Right forelimb (tissue), 1 donor: ENCODE measurements around the gene RAB3IL1.
A peak's percentile ranks its signal among the peaks of the same experiment; 100 is the strongest.
"Not testable (repeated sequence)": the region's sequence is repeated elsewhere in the genome, so short reads cannot be mapped to it uniquely, and the experiment has no call there.

Source experiments
- DNase-seq: peaks from one replicate; pipeline ENCODE4 v3.0.0-alpha.2; 2018

RAB3IL1 gene

DNA sequence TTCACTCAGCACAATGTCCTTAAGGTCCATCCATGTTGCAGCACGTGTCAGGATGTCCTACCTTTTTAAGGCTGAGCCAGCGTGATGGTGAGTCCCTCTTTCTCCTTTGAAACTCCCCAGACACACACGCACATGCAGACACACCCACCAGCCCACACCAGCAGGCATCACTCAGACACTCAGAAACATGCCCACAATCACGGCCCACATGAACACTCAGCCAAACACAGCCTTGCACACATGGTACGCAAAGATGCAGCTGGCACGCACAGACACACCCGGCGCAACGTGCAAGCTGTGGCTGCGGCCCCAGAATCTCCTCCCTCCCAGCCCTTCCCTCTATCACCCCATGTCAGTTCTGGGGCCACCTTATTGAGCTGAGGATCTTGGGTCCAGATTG lies 34.0 kb downstream of the RAB3IL1 start:
- DNase-seq = no peak

DNA sequence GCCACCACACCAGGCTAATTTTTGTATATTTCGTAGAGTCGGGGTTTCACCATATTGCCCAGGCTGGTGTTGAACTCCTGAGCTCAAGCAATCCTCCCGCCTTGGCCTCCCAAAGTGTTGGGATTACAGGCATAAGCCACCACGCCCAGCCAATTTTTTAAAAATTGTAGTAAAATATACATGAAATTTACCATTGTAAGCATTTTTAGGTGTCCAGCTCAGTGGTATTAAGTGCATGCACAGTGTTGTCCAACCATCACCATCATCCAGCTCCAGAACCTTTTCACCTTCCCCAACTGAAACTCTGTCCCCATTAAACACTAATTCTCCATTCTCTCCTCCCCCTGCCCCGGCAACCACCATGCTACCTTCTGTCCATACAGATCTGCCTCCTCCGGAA lies 34.5 kb downstream of the RAB3IL1 start:
- DNase-seq = no peak

DNA sequence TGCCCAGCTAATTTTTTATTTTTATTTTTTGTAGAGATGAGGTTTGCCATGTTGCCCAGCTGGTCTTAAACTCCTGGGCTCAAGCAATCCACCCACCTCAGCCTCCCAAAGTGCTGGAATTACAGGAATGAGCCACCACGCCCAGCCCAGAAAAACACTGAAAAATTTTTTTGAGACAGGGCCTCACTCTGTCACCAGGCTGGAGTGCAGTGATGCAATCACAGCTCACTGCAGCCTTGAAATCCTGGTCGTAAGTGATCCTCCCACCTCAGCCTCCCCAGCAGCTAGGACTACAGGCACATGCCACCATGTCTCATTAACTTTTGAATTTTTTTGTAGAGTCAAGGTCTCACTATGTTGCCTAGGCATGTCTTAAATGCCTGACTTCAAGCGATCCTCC lies 35.1 kb downstream of the RAB3IL1 start:
- DNase-seq = not testable (repeated sequence)

DNA sequence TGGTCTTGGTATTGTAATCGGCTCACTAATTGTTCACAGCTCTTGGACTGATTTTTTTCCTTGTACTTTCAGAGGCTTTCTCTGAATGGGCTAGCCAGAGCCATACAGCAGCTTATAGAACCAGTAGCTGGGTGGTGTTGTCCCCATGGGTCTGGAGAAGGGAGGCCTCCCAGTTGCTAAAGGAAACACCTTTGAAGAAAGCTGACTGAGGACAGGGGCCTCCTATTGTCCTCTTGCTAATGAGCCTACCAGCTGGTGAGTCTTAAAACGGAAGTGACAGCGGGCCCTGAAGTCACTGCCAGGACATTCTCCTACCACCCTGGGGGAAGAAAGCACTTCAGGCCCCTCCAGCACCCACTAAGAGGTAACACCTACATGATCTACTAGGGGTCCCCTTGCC lies 36.0 kb downstream of the RAB3IL1 start:
- no peak for DNase-seq

DNA sequence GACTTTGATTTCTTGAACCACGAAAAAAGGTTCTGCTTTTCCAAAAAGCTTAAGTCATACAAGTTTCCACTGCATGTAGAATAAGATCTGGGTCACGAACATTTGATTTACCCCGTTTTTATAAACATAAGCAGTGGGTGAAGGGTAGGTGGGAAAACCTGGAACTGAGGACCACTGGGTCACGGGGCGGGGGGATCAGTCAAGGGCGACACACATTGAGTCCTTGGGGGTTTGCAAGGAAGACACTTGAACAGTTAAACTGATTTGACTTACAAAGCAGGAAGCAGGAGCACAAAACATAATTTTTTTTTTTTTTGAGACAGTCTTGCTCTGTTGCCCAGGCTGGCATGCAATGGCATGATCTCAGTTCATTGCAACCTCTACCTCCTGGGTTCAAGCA lies 36.9 kb downstream of the RAB3IL1 start:
- no peak for DNase-seq

DNA sequence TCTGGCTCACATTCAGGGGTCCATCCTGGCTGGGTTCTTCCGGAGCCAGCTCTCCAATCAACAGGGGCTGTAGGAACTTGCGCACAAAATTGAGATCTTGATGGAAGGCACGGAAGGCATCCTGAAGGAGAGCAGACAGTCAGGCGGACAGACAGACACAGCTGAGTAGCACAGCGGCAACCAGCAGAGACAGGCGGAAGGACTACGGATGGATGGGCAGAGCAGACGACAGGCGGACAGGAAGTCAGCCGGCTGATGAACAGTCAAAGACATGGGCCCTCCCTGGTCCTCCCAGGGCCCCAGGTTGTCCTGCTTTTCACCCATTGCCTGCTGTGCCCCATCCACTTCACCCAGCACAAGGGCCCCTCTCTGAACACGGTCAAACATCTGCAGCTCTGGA lies 37.3 kb downstream of the RAB3IL1 start:
- DNase-seq = no peak

DNA sequence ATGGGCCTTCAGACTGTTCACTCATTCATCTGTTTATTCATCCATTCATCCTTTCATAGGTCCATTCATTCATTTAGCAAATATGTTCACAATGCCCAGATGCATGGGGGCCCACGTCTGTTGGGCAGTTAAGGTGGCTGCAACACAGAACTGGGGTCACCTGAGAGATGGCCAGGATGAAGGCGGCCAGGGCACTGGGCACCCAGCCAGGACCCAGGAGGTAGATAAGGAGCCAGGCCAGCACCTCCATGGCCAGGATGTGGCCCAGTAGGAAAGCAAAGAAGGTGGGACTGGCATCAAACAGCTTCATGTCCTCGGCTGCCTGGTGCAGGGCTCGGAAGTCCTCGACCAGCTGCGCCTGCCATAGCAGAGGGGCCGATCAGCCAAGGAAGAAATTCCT lies 38.2 kb downstream of the RAB3IL1 start:
- no peak for DNase-seq

DNA sequence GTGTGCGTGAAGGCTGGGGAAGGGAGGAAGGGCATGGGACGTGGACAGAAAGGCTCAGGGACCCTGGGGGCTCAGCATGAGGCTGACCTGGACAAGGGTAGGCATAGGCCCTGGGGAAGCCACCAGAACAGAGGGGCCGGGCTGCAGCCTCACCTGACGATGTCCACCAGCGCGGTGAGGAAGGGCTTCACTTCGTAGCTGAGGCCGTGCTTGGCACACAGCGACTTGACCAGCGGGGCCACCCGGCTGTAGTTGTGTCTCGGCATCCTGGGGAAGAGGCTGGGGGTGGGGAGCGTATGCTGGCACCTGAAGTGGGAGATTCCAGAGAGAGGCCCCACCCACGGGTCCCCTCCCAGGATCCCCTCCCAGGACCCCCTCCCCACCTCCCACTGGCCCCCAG lies 41.7 kb downstream of the RAB3IL1 start:
- no peak for DNase-seq

DNA sequence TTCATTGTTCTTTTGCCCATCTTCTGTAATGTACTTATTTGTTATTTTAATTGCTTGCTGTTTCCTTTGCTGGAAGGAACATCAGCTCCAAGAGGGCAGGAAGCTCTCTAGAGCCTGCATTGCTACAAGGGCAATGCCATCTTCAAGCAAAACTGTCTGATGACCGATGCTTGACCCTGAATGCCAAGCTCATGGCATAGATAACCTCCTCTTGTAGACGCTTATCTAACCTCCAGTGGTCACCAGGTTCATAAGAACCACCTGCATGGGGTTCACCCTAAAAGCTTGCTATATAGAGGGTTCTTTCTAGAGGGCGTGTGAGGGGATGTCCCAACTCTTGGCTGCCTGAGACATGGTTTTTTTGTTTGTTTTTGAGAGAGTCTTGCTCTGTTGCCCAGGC lies 42.5 kb downstream of the RAB3IL1 start:
- DNase-seq = no peak

DNA sequence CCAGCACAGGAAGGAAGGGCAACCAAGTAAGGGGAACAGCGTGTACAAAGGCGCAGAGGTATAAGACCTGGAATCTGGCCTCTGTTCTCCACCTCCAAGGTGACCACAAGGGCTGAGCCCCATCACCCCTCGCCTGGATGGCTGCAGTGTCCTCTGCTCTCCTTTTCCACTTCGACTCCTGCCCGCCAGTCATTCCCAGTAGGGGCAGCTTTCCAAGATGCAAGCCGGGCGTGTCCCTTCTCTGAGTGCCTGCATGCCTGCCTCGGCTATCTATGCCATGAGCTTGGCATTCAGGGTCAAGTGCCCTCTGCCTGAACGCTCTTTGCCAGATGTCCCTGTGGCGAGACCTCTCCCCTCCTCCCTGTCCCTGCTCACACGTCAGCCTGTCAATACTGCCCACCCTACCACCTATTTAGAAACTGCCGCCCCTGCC lies 43.0 kb downstream of the RAB3IL1 start:
- DNase-seq = no peak

DNA sequence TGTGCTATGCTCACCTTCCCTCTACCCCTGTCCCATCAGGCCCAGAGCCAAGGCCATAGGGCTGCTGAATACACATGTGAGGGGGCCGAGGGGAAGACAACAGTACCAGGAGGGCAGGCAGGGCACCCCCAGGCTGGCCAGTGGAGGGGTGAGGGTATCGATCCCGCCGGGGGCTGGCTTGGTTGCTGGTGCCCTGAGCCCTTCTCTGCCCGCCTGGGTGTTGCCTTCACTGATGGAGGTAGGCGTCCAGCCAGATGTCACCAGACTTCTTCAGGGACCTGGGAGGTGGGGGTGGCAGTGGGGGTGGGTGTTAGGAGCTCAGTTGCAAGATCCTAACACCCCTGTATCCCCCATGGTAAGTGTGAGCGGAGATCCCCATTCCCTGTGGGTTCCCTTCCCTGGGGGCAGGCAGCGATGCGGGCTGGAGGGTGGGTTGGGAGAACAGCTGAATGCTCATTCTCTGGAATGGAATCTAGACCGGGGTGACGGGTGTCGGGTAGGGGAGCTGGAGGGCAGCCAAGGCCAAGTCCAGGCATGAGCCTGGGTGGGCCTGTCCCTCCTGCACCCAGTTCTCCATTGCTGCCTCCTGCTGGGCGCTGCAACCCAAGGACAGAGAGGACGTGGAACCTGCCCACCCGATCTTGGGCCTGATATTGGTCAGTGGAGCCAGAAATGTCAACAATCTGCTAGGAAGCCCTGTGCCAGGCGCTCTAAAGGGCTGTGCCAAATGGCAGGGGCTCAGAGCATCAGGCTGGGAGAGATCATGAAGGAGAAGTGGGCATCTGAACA lies 43.6 kb downstream of the RAB3IL1 start:
- no peak for DNase-seq

DNA sequence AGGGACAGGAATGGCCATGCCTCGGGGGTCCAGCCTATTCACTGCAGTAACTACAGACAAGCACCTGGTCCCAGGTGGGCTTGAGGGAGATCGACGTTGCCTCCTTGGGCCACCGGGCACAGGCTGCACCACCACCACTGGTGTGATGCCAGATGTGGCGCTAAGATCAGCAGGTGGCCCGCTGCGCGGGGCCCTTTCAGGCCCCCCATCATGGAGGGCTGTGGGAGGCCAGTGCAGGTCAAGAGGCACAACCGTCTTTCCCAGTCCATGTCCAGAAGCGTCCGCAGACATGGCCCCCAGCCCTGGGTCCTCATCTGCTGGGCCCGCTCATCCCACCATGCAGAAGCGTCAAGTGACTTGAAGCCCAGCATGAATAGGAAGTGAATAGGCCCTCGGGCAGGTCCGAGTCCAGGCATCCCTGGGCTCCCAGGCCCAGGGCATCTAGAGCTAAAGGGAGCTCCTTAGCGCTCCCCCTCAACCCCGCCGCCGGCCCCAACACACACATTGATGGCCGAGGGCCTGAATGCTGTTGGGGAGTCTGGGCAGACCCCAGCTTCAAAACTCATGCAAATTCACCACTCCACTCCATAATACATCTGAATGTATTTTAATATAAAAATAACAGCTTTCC lies 44.3 kb downstream of the RAB3IL1 start:
- no peak for DNase-seq

DNA sequence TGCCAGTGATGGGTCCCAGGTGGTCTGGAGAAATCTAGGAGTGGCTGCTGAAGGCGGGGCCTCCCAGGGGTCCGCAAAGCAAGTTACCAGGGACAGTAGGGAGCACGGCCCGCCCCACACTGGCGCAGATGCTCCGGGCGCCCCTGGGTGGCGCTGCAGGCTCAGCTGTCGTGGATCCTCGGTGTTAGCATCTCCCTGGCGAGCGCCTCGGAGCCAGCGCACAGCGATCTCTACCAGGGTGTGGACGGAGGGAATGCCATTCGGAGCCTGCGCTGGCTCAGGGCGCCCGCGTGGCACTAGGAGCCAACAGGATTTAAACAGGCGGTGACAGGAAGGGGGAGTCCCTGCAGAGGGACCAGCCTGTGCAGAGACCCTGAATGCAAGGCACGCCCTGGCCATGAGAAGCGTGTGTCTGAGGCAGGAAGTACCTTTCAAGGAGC lies 46.2 kb downstream of the RAB3IL1 start:
- DNase-seq = peak; percentile 88

DNA sequence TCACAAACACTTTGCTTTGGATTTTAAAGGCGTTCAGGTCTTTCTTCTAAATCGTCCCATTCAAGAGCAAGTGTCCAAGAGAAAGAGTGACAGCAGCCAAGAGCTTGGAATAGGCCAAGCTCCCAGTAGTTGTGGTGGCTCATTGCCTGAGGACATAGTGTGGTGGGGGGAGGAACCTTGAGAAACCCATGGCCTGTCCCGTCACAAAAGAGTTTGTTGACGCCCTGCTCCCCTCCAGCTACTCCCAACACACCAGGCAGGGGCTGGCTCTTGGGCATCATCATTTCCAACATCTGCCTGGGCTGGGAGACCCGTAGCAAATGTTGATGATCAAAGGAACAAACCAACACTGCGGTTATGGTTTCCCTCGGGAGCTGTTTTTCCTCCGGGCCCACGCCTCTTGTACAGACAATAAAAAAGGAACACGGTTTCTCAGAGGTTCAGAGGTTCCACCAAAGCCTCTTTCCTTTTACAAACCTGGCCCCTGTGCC lies 46.8 kb downstream of the RAB3IL1 start:
- DNase-seq = no peak

DNA sequence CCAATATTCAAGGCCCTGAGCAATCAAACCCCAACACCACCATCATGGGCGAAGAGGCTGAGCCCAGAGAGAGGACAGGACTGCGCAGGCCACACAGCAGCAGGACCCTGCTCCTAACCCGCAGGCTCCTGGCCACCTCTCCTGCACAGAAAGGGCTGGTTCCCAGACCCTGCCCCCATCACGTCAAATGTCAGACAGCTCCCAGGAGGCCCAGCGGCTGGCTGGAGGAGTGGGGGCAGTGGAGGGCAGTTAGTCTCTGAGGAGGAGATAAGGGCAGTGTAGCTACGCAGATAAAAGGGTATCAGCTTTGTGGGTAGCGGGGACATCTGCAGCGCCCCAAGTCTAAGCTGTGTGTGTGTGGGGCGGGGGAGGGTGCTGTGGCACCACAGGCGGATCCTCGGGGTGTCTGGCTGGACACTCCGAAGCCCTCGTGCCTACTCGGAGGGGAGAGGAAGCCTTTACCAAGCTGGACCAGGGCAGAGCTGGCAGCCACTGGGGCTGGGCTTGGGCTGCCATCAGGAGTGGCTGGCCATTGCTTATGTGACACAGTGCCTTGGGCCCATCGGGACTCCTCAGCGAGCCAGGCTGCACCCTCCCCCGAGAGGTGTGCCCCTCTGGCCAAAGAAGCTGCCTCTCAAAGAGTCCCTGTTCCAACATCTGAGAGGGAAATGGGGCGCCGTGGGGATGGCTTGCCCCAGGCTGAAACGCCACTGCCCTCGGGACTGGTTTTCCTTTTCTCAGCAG lies 47.5 kb downstream of the RAB3IL1 start:
- DNase-seq = no peak

DNA sequence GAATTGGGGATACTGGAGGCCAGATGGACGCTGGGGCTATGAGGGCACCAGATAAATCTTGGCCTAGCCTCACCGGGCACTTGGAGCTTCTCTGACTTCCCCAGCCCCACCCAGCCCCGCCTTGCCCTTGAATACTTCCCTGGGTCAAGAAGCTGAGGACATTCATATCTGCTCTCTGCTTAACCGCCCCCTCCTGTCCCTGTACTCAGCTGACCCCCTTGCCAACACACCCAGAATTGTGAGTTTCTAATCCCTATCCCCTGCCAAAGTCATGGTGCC lies 48.0 kb downstream of the RAB3IL1 start:
- no peak for DNase-seq

DNA sequence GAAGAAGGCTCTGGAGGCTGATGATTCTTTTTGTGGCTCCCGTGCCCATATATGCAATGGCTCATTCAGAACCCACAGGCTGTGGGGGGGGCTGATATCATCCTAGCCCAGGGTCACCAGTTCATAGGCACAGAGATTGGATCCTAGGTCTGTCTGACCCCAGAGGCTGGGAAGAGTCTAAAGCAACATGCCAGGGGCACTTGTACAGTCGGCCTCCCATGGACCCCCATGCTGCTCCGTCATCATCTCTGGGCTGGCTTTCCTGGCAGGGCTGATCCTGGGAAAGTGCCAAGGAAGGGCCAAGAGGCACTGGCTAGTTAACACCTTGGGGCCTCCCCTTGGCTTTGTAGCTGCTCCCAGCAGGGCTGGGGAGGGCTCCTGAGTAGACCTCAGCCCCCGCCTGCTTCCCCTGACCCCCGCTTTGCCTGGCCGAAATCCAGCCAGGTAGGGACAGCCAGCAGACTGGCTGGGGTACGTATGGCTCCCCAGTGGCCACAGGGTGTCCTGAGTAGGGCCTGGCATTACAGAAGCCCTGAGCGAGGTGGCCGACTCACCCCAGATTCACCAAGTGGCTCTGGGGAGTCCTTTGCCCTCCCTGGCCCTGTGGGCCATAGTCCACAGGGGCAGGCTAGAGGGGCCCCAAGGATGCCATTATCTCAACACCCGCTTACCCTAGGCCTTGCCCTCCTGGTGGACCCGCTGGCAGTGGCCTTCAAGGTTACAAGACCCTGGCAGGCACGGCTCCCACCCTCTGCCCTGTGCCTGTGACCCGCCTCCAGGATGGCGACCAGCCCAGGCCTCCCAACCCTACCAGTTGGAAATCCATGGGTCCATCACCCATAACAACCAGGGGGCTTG lies 48.6 kb downstream of the RAB3IL1 start:
- DNase-seq = no peak

DNA sequence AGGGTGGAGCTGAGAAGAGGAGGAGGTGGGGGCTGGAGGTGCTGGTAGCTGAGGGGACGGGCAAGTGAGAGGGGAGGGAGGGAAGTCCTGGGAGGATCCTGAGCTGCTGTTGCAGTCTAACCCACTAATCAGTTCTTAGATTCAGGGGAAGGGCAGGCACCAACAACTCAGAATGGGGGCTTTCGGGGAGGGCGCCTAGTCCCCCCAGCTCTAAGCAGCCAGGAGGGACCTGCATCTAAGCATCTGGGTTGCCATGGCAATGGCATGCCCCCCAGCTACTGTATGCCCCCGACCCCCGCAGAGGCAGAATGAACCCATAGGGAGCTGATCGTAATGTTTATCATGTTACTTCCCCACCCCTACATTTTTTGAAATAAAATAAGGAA lies 50.4 kb downstream of the RAB3IL1 start:
- DNase-seq = no peak

DNA sequence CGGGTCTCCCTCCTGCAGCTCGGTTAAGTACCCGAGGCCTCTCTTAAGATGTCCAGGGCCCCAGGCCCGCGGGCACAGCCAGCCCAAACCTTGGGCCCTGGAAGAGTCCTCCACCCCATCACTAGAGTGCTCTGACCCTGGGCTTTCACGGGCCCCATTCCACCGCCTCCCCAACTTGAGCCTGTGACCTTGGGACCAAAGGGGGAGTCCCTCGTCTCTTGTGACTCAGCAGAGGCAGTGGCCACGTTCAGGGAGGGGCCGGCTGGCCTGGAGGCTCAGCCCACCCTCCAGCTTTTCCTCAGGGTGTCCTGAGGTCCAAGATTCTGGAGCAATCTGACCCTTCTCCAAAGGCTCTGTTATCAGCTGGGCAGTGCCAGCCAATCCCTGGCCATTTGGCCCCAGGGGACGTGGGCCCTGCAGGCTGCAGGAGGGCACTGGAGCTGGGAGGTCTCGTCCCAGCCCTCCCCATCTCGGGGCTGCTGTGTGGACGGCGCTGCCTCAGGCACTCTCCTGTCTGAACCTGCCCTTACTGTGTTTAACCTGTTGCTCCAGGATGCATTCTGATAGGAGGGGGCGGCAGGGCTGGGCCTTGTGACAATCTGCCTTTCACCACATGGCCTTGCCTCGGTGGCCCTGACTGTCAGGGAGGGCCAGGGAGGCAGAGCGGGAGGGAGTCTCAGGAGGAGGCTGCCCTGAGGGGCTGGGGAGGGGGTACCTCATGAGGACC lies 51.0 kb downstream of the RAB3IL1 start:
- no peak for DNase-seq

DNA sequence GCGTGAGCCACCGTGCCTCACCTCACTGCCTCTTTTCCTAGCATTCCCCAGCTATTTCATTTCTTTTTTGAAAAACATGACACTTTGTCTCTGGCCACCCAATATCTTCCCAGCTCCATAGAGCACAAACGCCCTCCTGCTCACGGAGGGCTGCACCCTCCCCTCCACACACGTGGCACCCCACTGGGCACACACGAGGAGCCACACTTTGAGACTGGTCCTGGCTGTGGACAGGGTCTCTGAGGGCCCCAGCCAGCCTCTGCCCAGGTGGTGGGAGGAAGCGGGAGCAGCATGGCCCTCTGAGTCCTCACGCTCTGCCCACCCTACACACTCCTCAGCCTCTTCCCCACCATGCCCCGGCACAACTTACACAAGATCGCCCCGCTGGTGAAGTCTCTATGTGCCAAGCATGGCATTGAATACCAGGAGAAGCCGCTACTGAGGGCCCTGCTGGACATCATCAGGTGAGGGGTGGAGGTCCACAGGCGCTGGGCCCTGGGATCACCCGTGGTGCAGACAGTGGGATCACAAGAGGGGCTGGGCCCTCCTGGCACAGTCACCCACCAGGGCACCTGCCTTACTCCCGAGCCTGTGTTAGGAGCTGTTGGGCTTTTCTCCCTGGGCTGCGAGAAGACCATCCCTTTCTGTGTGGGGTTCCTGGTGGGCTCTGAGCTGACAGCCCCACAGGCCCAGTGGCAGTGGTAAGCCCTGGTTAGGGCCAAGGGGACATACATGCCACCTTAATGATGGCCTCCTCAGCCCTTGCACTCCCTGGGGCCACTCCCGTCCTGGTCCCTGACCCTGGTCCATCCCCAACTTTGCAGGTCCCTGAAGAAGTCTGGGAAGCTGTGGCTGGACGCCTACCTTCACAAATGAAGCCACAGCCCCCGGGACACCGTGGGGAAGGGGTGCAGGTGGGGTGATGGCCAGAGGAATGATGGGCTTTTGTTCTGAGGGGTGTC lies 52.3 kb downstream of the RAB3IL1 start:
- DNase-seq = no peak

DNA sequence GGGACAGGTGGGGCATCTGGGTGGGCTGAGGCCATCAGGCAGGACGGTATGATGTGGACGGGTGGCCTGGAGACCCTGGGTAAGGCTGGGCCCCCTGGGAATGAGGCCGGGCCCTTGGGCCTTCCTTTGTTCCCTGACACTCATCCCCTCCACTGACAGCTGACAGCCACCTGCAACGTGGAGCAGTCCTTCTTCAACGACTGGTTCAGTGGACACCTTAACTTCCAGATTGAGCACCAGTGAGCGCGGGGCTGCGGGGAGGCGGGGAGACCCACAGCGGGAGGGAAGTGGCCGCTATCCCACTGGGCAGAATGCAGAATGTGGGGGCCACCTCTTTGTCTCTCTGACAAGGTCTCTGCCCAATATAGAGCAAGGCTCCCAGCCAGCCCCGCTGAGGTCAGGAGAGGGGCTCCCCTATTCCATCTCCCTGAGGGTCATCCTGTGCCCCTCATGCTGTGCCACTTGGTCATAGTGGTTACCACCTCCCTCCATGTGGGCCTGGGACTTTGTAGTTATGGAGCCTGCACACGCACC lies 53.8 kb downstream of the RAB3IL1 start:
- DNase-seq = no peak
